Psoas muscle (tissue), 8 donors: Measurements from ENCODE around the gene APOL4. TPM values are rescaled to one million over a fixed set of nuclear protein-coding genes. Genes with fewer than 3 reads are reported as not detected.
A peak's percentile ranks its signal among the peaks of the same experiment; 100 is the strongest.
"Not testable (repeated sequence)": the region's sequence is repeated elsewhere in the genome, so short reads cannot be mapped to it uniquely, and the experiment has no call there.

Experiments
- ATAC-seq, 4 donors: fragments of 200-7000 bp; cut with Tn5 transposase; one replicate each; pipeline ENCODE4 v1.9.1; 2020; ENCODE audit warnings: moderate library complexity in 3 of 4, mild to moderate bottlenecking in 2 of 4
- DNase-seq, 2 donors: peaks; one replicate each; pipeline ENCODE4 v3.0.0-alpha.2; 2020
- H3K27ac ChIP-seq: fragments of 200-600 bp; one replicate; pipeline ENCODE4 v1.8.0; 2022
- H3K27me3 ChIP-seq, 3 donors: fragments of 200-600 bp in 1 of 3; one replicate each; pipeline versions ENCODE4 v1.6.1 to v1.8.0; 2013 to 2022; ENCODE audit warnings: low read length in 2 of 3, mild to moderate bottlenecking in 2 of 3, moderate library complexity in 1 of 3; ENCODE audit not compliant: insufficient read depth in 3 of 3
- H3K36me3 ChIP-seq, 2 donors: fragments of 200-600 bp in 1 of 2; one replicate each; pipeline versions ENCODE4 v1.6.1 to v1.8.0; 2013 to 2022; ENCODE audit warnings: low read depth in 1 of 2, mild to moderate bottlenecking in 1 of 2, moderate library complexity in 1 of 2; ENCODE audit not compliant: insufficient read depth in 1 of 2
- H3K4me1 ChIP-seq: fragments of 200-600 bp; one replicate; pipeline ENCODE4 v1.8.0; 2022
- H3K4me3 ChIP-seq: fragments of 200-600 bp; one replicate; pipeline ENCODE4 v1.8.0; 2022; ENCODE audit warnings: mild to moderate bottlenecking
- H3K9me3 ChIP-seq: fragments of 200-600 bp; one replicate; pipeline ENCODE4 v1.8.0; 2022
- WGBS, 3 donors: extraction: QIAGEN DNeasy Blood & Tissue Kit; methylation state at CpG; one replicate each; pipeline versions ENCODE4 v1.1.6 to v1.1.7; 2013; 5-methylcytosine and 5-hydroxymethylcytosine counted together
- intact Hi-C, 2 donors: fragments of 100-400 bp; cut with DNase I; formaldehyde crosslinking; loops; one replicate each; pipeline versions ENCODE4 v1.11.0 to v1.14.2; 2022
- polyA plus RNA-seq, 3 donors: library from polyadenylated mRNA; stranded (reverse); fragments of 200-250 nt; gene quantifications; one replicate each; pipeline ENCODE4 v1.2.3, GENCODE V29; 2013
- total RNA-seq, 4 donors: library from RNA; stranded (reverse); fragmentation: NEBNext Ultra II Directional in 2 of 4; extraction: Animal tissue kit (Norgen Biotek cat#: 25700) in 2 of 4; gene quantifications; one replicate each; pipeline versions ENCODE4 v1.2.1 to v1.2.4, GENCODE V29; 2021 to 2023
- TF ChIP-seq, protein P1 (sequence below): fragments of 200-600 bp; IDR thresholded peaks from one replicate; pipeline ENCODE4 v1.8.0; 2022; ENCODE audit warnings: antibody characterized with exemption
- donor health status: healthy with polysubstance abuse.
- donor health status: DM: no; HTN: no; CAD: no; lungs with moderate emphysema.
- donor health status: Bipolar disorder and iron deficiency.
- donor health status: healthy.
- donor health status: DM: yes; HTN: yes; CAD: no.
- donor health status: DM: no; HTN: no; CAD: no.
- donor health status: DM: no; HTN: no; CAD: no.
- donor health status: DM: yes; HTN: yes; CAD: no.

The APOL4 gene
- total and polyA plus RNA-seq, 7 donors = 0.86 to 6.8 (median 1.6) TPM

DNA sequence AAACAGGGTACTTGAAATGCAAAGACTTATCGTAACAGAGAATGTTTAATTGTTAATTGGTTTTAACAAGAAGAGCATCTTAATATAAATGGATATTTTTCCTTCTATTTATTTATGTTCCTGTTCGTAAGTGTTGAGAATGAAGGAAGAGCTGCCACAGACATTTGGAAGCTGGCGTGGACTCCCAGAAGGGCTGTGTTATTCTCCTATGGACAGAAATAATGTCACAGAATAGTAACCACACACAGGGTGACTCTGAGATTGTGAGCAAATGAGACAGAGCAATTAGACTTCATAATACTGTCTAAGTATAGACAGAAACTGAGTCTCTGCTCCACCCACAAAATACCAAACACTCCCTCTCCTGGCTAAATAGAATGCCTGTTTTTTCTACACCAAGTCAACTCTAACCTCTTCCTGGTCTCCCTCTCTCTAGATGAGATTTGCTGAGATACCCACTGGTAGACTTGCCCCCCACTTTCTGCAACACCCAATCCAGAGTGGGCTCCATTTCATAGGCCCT is 47.1 kb downstream of the APOL4 start:
- ATAC-seq = no peak

DNA sequence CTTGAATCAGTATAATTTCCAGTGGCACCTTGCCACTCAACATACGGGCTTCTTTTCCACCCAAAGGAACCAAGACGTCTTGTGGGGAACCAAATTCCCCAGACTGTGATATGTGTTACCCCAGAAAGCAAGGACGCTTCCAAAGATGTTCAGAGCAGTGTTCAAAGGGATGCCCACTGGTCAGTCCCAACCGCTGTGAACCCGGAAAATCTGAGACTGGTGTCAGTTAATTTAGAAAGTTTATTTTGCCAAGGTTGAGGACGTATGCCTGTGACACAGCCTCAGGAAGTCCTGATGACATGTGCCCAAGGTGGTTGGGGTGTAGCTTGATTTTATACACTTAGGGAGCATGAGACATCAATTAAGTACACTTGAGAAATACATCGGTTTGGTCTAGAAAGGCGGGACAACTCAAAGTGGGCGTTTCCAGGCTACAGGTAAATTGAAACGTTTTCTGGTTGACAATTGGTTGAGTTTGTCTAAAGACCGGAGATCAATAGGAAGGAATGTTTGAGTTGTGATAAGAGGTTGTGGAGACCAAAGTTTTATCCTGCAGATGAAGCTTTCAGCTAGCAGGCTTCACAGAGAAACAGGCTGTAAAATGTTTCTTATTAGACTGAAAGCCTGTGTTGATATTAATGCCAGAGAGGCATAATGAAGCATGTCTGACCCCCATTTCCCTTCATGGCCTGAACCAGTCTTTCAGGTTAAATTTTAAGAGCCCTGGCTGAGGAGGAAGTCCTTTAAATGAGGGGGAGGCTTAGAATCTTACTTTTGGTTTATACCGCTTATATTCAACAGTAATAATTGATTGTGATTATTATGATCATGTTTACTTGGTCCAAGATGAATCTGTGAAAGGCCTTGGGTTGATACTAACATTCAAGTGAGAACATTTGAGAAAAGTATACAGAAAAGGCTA is 47.8 kb downstream of the APOL4 start:
- H3K4me1 ChIP-seq = peaks cover 20% of the 10 kb centered on the region
- H3K4me3 ChIP-seq = no peak overlapping the region
- peaks cover 0 to 3% of the 10 kb centered on the region in 2 donors for H3K36me3 ChIP-seq
- intact Hi-C loops = no loop called here
- H3K27me3 ChIP-seq = no peaks in the 10 kb centered on the region
- TF ChIP-seq, protein P1, sequence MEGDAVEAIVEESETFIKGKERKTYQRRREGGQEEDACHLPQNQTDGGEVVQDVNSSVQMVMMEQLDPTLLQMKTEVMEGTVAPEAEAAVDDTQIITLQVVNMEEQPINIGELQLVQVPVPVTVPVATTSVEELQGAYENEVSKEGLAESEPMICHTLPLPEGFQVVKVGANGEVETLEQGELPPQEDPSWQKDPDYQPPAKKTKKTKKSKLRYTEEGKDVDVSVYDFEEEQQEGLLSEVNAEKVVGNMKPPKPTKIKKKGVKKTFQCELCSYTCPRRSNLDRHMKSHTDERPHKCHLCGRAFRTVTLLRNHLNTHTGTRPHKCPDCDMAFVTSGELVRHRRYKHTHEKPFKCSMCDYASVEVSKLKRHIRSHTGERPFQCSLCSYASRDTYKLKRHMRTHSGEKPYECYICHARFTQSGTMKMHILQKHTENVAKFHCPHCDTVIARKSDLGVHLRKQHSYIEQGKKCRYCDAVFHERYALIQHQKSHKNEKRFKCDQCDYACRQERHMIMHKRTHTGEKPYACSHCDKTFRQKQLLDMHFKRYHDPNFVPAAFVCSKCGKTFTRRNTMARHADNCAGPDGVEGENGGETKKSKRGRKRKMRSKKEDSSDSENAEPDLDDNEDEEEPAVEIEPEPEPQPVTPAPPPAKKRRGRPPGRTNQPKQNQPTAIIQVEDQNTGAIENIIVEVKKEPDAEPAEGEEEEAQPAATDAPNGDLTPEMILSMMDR = no peak
- 71 to 76% (median 75%) methylated on average over 12 of the region's 12 CpGs for WGBS, 3 donors
- DNase-seq (no peak), ATAC-seq (no peak)
- H3K27ac ChIP-seq = no peak overlapping the region
- H3K9me3 ChIP-seq = no peaks in the 10 kb centered on the region

More for the DNA sequence above, 47.1 kb downstream of the APOL4 start:
- Histone ChIP-seq H3K36me3 (no peaks in the 10 kb centered on the region), H3K27ac (peak overlapping the region; percentile 66), H3K9me3 (no peaks in the 10 kb centered on the region), H3K4me1 (peaks cover 20% of the 10 kb centered on the region), H3K4me3 (no peak overlapping the region), H3K27me3 (no peaks in the 10 kb centered on the region)
- no peak for DNase-seq
- WGBS, 3 donors = 90 to 96% (median 92%) methylated on average over 3 of the region's 3 CpGs
- intact Hi-C loops = no loop called here
- TF ChIP-seq, protein P1 = no peak

DNA sequence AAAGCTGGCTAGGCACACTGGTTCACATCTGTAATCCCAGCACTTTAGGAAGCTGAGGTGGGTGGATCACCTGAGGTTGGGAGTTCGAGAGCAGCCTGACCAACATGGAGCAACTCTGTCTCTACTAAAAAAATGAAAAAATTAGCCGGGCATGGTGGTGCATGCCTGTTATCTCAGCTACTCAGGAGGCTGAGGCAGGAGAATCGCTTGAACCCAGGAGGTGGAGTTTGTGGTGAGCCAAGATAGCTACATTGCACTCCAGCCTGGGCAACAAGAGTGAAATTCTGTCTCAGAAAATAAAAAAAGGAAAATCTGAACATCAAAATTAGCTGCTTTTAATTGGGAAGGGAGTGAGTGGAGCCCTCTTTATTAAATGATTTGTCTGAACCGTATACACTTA is 48.8 kb downstream of the APOL4 start:
- H3K27ac ChIP-seq, H3K27me3 ChIP-seq, intact Hi-C loops, H3K9me3 ChIP-seq, DNase-seq, H3K4me3 ChIP-seq, ATAC-seq, H3K36me3 ChIP-seq: not testable (repeated sequence)
- 85 to 87% (median 87%) methylated on average over 4 of the region's 4 CpGs for WGBS, 3 donors
- peaks cover 20% of the 10 kb centered on the region for H3K4me1 ChIP-seq

DNA sequence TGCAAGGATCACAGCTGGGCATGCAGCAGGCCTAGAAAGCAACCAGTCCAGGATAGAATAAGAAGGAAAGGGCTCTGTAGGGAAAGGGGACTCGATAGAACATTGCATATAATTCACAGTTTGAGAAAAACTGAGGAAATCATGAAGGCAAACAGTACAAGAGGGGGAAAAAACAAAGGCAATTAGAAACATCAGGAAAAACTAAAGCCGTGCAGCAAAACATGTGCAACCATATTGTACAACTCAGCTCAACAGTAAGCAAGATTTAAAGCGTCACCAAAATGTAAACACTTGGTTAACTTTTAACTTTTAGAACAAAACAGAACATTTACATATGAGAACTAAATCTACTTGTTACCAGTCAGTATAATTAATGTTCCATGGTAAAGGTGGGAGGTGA is 49.5 kb downstream of the APOL4 start:
- Histone ChIP-seq H3K27ac (no peak overlapping the region), H3K4me3 (no peak overlapping the region), H3K27me3 (no peaks in the 10 kb centered on the region), H3K36me3 (peaks cover 0 to 9% of the 10 kb centered on the region in 2 donors), H3K4me1 (peaks cover 20% of the 10 kb centered on the region), H3K9me3 (no peaks in the 10 kb centered on the region)
- no peak for DNase-seq
- TF ChIP-seq, protein P1 = no peak
- ATAC-seq = no peak
- intact Hi-C loops = no loop called here
- 83 to 89% (median 87%) methylated on average over 3 of the region's 3 CpGs for WGBS, 3 donors

DNA sequence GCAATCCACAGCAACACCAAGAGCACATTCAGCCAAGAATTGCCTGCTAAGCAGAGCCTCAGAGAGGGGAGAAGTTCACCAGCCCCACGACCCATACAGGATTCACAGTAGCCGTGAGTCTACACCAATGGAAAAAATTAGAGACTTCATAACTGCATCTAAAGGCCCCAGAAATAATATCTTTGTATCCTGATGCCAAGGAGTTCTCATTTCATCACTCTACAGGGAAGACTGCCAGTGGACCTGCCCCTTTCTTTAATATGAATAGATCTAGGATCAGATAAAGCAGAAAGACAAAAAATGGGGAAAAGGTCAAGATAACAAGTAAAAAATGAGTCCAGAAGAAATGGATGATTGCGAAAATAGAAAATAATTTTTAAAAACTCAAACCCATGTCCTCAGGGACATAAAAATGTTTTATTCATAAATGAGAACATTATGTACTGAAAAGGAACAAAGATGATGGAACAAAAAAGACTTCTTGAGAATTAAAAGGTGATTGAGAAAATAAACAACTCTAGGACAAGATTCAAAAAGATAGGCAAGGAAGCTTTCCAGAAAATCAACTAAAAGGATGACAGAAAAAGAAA is 50.5 kb downstream of the APOL4 start:
- intact Hi-C loops = no loop called here
- Histone ChIP-seq H3K36me3 (peaks cover 0 to 9% of the 10 kb centered on the region in 2 donors), H3K4me3 (no peak overlapping the region), H3K27me3 (no peaks in the 10 kb centered on the region), H3K4me1 (peaks cover 14% of the 10 kb centered on the region), H3K27ac (no peak overlapping the region), H3K9me3 (no peaks in the 10 kb centered on the region)
- WGBS, 3 donors = 45 to 56% (median 51%) methylated on average over 3 of the region's 3 CpGs
- TF ChIP-seq, protein P1 = no peak
- peak in 1 of 4 donors; percentile 39 for ATAC-seq
- DNase-seq = no peak
